ENCODE measurements around the gene H2BW1.
"Not testable (repeated sequence)": the region's sequence is repeated elsewhere in the genome, so short reads cannot be mapped to it uniquely, and the experiment has no call there.

Gene H2BW1

DNA sequence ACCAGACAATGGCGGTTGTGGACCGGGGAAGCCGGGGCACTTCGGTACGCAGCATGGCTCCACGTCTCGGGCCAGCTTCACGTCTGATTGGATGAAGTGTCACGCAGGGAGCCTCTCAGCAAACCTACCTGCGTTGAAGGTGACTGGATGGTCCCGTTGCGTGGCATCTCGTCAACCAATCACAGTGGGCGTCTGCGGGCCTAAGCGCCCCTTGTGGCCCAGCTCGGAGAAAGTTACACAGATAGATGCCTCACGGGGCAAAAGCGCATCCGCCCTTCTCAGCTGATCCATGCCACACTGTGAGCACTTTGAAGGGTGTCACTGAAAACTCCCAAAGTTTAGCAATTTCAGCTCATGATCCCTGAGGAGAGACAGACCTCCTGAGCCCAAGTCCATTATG, at the start of gene H2BW1:
H2BW1 (minus strand) TSS at position 103 of the 400 bp plus-strand sequence. CDS start 132 bp downstream, outside the sequence.
- TF ChIP-seq, protein P1, sequence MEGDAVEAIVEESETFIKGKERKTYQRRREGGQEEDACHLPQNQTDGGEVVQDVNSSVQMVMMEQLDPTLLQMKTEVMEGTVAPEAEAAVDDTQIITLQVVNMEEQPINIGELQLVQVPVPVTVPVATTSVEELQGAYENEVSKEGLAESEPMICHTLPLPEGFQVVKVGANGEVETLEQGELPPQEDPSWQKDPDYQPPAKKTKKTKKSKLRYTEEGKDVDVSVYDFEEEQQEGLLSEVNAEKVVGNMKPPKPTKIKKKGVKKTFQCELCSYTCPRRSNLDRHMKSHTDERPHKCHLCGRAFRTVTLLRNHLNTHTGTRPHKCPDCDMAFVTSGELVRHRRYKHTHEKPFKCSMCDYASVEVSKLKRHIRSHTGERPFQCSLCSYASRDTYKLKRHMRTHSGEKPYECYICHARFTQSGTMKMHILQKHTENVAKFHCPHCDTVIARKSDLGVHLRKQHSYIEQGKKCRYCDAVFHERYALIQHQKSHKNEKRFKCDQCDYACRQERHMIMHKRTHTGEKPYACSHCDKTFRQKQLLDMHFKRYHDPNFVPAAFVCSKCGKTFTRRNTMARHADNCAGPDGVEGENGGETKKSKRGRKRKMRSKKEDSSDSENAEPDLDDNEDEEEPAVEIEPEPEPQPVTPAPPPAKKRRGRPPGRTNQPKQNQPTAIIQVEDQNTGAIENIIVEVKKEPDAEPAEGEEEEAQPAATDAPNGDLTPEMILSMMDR (conservative IDR thresholded peaks at IDR 0.05; ENCODE audit: control insufficient read depth, insufficient read depth, low read depth, low read length), result no peak
- no peak within 1 kb of the TSS for H3K4me3 ChIP-seq (ENCODE audit: control insufficient read depth, low read depth, low read length)
- DNase-seq (ENCODE audit: low read depth), result no peak

DNA sequence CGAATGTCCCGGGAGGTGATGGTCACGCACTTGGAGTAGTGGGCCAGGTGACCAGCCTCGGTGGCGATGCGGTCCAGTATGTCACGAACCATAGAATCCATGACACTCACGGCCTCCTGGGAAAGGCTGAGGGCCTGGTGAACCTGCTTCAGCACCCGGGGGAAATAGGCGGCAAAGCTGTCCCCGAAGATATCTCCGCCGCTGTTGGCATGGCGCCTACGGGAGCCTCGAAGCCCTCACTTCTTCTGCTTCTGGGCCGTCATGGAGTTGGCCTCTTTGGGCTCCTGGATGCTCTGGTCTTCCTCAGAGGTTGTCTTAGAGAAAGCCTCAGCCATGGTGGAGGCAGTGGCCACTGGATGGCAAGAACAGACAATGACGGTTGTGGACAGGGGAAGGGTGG, 49.1 kb upstream of the H2BW1 start:
- not testable (repeated sequence) for H3K4me3 ChIP-seq (ENCODE audit: control insufficient read depth, low read depth, low read length); DNase-seq (ENCODE audit: low read depth)

DNA sequence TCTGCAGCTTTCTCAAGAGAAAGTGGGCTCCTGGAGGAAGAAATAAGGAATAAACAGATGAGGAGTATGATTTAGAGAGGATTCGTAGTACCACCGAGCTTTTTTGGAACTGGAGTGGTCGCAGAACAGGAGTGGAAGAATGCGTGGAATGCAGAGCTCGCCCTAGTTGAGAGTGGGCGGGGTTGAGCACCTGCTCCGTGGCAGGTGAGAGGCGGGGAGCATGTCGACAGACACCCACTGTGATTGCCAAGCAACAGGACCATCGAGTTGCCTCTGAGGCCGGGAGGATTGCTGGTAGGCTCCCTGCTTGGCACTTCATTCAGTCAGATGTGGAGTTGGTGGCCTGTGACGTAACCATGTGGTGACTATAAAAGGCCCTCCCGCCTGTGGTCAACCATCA, 41.4 kb upstream of the H2BW1 start:
- DNase-seq (ENCODE audit: low read depth); H3K4me3 ChIP-seq (ENCODE audit: control insufficient read depth, low read depth, low read length): not testable (repeated sequence)

DNA sequence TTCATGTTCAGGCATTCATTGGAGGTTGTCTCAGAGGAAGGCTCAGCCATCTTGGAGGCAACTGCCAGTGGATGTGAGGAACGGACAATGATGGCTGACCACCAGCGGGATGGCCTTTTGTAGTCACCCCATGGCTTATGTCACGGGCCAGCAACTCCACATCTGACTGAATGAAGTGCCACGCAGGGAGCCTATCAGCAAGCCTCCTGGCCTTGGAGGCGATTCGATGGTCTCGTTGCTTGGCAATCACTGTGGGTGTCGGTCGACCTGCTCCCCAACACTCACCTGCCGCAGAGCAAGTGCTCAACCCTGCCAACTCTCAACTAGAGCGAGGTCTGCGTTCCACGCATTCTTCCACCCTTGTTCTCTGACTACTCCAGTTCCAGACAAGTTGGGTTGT, 33.7 kb upstream of the H2BW1 start:
- TF ChIP-seq, protein P1 (conservative IDR thresholded peaks at IDR 0.05; ENCODE audit: control insufficient read depth, insufficient read depth, low read depth, low read length), result no peak
- DNase-seq (ENCODE audit: low read depth), result no peak
- no peak overlapping the region for H3K4me3 ChIP-seq (ENCODE audit: control insufficient read depth, low read depth, low read length)

- H3K4me3 ChIP-seq (ENCODE audit: control insufficient read depth, low read depth, low read length), result no peak overlapping the region
- TF ChIP-seq, protein P1 (conservative IDR thresholded peaks at IDR 0.05; ENCODE audit: control insufficient read depth, insufficient read depth, low read depth, low read length), result no peak
- DNase-seq (ENCODE audit: low read depth), result no peak
Measured at GRCh38 chrX:104045642-104046041, 32.1 kb upstream of the H2BW1 start.

- no peak for DNase-seq (ENCODE audit: low read depth)
- H3K4me3 ChIP-seq (ENCODE audit: control insufficient read depth, low read depth, low read length), result no peak overlapping the region
- TF ChIP-seq, protein P1 (conservative IDR thresholded peaks at IDR 0.05; ENCODE audit: control insufficient read depth, insufficient read depth, low read depth, low read length), result no peak
Measured at GRCh38 chrX:104041003-104041402, 27.5 kb upstream of the H2BW1 start.

DNA sequence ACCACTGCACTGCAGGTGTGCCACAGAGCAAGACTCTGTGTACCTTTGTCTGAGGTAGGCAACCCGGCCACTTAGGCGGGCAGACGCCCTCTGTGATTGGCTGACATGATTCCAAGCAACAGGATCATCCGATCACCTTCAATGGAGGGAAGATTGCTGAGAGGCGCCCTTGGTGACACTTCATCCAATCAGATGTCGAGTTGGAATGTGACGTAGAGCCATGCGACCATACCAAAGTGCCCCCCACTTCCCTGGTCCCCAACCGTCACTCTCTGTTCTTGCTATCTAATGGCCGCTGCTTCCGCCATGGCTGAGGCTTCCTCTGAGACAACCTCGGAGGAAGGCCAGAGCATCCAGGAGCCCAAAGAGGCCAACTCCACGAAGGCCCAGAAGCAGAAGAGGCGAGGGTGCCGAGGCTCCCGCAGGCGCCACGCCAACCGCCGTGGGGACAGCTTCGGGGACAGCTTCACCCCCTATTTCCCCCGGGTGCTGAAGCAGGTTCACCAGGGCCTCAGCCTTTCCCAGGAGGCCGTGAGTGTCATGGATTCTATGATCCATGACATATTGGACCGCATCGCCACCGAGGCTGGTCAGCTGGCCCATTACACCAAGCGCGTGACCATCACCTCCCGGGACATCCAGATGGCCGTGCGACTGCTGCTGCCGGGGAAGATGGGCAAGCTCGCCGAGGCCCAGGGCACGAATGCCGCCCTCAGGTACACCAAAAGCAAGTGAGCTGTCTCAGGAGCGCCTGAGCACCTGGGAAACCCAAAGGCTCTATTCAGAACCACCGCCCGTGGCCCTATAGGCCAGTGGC, 26.4 kb upstream of the H2BW1 start, which contains the start of gene H2BW2:
H2BW2 (plus strand) TSS at position 268 of the 817 bp plus-strand sequence; CDS start at position 307, 39 bp downstream.
- H3K4me3 ChIP-seq (ENCODE audit: control insufficient read depth, low read depth, low read length), result no peak within 1 kb of the TSS
- TF ChIP-seq, protein P1 (conservative IDR thresholded peaks at IDR 0.05; ENCODE audit: control insufficient read depth, insufficient read depth, low read depth, low read length), result no peak
- DNase-seq (ENCODE audit: low read depth), result no peak

- no peak for DNase-seq (ENCODE audit: low read depth)
- H3K4me3 ChIP-seq (ENCODE audit: control insufficient read depth, low read depth, low read length), result no peak overlapping the region
- TF ChIP-seq, protein P1 (conservative IDR thresholded peaks at IDR 0.05; ENCODE audit: control insufficient read depth, insufficient read depth, low read depth, low read length), result no peak
Measured at GRCh38 chrX:104018126-104018525, 4.6 kb upstream of the H2BW1 start.

GRCh38 chrX:104015576-104015975, 2.1 kb upstream of the H2BW1 start:
- H3K4me3 ChIP-seq (ENCODE audit: control insufficient read depth, low read depth, low read length); DNase-seq (ENCODE audit: low read depth): not testable (repeated sequence)
